DMS114 treated with DMSO at 0.1 percent for 48 hours (cell line): ENCODE results near the gene SLC2A9.
"Not testable (repeated sequence)": the region's sequence is repeated elsewhere in the genome, so short reads cannot be mapped to it uniquely, and the experiment has no call there.

ENCODE experiments used
- DNase-seq: peaks from one replicate; lab custom pipeline; 2025; ENCODE audit not compliant: unreplicated experiment; lab: John Stamatoyannopoulos, UW

The SLC2A9 gene

DNA sequence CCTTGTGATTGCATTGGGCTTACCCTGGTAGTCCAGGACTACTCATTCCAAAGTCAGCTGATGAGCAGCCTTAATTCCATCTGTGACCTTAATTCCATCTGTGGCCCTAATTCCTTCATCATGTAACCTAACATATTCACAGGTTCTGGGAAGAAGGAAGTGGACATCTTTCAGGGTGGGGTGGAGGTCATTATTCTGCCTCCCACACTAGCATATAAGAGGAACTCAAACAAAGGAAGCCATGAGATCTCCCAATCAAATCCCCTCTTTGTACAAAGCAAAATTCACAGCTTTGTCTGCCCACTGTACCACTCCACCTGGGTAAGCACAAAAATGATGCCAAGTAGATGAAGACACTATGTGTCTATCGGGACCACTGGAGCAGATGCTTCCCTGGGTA is 87.3 kb downstream of the SLC2A9 start:
- DNase-seq: no peak

DNA sequence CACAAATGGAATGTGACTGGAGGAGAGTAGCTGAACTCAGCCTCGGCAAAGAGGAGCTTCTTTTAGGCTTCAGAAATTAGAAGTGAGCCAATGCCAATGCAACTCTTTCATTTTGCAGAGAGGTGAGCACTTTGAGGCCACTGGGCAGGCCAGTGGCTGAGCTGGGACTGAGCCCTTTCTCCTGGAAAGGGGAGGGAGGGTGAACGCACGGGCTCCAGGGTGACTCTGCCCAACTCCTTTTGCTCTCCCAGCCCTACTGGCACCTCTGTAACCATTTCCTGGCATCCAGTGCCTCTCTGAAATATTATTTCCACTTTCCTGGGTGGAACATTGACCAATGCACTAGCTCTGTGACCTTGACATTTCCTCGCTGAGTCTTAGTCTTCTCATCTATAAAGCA is 88.1 kb downstream of the SLC2A9 start:
- DNase-seq: no peak

DNA sequence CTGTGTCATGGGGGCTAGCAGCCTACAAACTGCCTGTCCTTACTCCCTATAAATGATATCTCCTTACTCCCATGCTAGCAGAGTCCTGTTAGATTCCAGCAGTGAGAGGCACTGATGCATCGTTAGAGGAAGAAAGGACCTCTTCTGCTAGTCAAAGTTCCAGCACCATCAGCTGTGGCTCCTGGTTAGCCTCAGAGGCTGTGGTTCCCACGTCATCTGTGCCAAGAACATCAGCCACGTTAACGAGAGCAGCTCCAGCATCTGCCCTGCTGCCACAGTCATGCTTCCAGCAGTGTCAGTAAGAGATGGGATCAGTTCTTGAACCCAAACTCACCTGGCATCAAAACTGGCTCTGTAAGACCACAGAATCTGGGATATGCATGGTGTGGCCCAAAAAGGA is 88.5 kb downstream of the SLC2A9 start:
- DNase-seq: no peak

DNA sequence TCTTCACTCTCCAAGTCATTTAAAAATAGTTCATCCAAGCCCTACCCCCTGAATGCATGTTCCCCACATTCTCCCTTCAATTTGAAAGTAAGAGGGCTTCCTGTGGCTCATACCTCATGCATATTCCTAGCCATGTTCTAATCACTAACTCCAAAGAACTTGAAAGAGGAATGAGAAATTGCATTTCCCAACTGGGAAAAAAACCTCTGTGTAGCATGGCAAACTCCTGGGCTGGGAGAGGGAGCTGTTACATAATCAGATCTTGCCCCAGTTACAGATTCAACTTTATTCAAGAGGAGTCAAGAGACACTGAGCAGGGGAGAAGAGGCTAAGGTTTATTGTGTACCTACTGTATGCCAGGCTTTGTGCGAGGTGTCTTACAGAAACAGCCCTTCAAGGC is 90.2 kb downstream of the SLC2A9 start:
- DNase-seq: no peak

DNA sequence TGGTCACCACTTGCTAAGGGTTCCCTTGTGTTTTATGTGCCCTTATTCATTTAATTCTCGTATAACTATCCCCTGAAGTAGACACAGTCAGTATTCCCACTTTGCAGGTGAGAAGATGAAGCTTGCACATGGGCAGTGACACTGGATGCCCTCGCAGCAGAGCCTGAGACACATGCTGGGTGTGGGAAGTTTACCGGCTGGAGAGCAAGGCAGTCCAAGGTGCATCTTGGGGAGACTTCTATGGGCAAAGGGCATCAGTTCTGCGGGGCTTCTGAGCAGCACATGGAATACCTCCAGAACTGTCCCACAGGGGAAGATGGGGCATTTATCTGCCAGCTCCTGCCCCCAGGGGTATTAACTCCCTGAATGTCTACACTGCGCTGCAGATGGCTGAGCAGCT is 92.2 kb downstream of the SLC2A9 start:
- DNase-seq: no peak

DNA sequence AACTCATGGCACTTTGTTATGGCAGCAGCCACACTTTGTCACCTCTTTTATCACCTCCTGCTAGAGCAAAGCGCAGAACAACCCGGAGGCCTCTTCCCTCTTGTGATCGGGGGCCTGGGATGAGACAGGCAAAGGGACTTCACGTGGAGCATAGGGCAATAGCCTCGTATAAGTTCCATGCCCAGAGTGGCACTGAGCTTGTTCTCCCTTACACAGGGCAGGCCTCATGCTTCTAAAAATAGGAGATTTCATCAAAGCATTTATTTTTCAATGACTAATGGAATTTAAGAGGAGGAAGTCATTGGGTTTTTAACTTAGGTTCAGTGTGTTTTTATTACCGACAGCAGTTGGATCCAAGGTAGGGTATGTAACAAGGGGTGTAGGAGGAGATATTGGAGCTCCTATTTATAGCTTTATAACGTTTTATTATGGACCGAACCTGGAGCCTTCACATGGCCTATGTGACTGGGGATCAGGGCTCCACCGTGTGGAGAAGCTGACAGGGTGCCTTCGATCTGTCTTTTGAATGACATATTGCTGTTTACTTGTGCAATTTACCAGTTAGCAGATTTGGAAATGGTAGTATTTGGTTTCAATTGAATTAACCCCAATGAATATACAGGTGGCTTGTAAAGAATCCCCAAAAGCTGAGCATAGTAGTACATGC is 93.8 kb downstream of the SLC2A9 start:
- no peak for DNase-seq

DNA sequence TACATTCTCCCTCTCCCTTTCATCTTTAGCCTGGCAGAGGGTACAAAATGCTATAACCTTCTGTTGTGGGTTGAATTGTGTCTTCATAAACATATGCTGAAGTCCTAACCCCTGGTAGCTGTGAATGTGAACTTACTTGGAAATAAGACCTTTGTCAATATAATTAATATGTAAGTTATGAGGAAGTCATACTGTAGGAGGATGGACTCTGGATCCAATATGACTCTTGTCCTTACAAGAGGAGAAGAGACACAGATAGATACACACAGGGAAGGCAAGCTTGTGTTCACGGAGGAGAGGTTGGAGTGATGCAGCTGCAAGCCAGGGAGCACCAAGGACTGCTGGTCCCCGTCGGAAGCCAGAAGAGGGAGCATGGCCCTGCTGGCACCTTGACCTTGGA is 94.7 kb downstream of the SLC2A9 start:
- DNase-seq: no peak

DNA sequence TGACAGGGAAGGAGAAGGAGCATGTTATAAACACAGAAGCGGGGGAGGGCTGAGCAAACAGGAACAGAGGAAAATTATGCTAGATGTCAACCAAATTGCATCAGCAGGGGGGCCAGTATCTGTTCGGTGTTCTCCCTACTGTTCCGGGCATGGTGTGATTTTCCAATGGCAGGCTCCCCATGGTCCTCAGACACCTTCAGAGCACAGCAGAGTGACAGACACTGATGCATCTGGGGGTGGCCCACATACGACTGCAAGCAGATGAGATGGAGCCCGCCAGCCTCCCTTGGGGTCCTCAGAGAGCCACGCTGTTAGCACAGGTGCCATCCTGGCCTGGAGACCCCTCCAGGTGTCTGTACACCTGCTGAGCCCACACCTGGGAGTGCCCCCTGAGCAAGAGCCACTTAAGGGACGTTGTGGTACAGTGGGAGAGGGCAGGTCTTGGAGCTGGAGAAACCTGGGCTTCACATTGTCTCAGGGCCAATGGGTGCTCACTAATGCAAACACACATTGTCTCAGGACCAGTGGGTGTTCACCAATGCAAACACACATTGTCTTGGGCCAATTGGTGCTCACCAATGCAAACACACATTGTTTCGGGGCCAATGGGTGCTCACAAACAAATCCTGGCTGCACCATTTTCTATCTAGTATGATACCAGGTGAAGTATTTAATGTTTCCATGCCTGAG is 95.4 kb downstream of the SLC2A9 start:
- no peak for DNase-seq

DNA sequence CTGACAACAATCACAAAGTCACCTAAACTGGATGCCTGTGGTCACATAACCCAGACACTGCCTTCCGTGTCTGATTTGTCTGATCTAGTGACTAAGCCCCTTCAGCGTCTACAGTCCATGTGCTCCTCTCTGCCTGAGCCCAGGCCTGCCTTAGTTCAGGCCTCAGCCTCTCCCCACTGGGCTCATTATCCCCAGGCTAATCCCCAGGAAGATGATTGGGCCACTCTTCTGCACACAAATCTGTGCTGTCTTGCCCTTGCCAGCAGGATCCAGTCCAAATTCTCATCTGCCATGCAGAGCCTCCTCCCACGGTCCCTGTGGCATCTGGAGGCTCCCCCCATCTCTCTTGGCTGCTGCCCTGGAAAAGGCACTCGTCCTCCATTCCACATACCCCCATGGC is 96.5 kb downstream of the SLC2A9 start:
- DNase-seq: no peak

DNA sequence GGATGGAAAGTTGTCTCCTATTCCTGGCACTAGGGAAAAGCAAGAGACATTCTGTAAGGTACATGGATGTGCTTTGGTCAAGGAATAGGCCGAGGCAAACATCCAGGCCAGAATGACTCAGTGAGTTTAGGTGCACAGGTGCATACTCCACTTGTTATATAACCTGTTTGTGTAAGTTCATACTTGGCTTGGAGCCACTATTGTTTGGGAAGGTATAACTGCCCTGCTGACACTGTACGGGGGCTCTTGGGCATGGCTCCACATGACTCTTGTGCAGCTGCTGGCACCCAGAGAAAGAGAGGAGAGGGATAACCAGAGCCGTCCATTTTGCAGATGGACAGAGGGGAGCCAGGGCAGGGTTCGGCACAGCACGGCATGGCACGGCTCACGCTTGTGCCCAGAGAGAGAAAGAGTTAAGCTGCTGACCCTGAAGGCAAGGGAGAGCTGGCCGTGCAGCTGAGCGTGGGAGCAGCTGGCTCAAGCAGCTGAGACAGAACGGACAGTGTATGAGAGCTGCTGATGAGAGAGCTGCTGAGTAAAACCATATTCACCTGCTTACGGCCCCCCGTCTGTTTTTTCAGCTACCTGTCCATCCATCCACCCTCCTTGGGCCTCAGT is 98.0 kb downstream of the SLC2A9 start:
- no peak for DNase-seq

DNA sequence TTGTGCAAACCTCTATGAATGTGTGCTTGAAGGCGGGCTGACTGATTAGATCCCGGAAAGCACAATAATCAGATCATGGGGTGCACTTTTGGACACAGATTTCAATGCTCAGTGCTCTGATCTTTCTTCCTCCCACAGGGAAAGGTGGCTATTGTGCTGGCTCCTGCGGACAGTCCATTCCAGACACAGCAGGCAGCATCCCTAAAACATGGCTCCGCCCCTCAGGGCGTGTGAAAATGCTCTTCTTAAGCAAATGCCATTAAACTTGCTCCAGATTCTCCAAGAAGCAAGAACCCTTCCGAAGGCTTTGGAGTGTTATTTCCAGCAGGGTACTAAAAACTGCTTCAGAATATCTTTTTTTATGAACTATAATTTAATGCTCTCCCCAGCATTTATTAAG is 100.0 kb downstream of the SLC2A9 start:
- no peak for DNase-seq

DNA sequence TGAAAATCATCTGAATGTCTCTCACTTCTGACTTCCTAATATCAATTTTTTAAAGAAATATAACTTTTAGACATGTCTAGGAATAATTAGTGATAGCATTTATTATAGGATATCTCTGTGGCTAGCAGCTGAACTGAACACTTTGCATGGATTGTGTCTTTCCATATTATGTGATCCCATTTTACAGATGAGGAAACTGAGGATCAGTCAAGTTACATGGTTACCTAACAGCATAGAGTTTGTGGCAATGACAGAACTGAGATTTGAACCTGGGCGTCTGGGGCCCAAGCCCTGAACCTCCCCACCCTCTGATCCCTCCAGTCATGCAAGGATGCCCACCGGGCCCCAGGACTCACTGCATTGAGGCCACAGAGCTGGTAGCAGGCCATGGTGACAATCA is 101.3 kb downstream of the SLC2A9 start:
- no peak for DNase-seq

DNA sequence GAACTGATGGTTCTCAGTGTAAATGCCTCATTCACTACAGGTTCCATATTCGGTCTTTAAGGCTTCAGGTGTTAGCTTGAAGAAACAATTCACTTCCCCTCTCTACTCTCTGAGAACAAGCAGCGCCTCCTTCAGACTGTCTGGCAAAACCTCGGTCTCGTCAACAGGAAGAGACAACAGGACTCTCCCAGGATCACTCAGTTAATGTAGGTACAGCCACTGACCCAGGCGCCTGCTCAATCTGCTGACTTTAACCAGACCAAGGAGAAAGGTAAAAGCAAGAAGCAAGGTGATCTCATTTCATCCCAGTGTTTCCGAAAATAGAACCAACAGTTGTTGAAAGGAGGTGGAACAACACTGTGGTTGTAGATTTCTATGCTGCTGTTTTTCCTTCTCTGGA is 102.2 kb downstream of the SLC2A9 start:
- no peak for DNase-seq

DNA sequence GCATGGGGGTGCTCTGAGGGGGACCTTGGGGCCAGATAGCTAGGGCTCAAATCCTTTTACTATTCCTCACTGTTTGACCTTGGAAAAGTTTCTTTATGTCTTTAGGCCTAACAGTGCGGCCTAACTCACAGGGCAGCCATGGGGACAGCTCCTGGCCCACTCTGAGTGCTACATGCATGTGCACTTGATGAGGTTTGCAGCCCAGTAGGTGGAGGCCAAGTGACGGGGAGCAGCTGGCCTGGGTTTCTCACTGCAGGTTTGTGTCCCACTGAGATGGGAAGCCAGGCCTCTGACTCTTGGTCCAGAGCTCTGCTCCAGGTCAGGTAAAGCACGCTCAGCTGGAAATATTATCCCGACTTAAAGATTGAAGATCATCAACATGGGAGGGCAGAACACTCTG is 102.8 kb downstream of the SLC2A9 start:
- DNase-seq: no peak

DNA sequence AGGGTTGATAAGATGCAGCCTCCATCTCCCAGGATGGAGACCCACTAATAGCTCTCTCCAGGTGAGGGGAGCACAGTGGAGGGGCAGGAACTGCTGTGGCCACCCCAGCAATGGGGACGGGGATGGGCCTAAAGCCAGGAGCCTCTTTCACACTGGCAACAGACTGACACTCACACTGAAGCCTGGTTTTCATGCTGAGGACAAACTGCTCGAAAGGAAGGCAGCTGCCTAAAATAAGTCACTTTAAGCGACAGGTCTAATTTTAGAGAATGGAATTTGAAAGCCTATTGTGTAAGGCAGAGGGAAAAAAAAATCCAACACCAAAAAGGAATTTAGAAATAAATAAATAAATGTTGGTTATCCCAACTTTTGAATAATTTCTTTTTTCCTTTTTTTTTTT is 104.4 kb downstream of the SLC2A9 start:
- DNase-seq: no peak

DNA sequence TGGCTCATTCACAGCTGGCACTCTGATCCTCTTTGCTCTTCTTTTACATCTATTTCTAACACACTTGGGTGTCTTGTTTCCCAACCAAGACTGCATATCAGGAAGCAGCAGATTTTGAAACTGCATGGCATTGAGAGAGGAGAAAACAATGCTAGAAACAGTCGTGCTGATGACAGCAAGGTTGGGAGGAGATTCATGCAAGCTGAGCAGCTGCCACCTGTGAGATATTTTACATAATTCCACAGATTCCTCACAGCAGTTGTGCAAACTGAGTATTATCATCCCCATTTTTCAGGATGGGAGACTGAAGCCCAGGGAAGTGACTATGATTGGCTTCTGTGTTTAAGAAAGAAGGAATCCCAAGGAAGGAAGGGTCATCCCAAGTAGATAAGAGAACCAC is 105.0 kb downstream of the SLC2A9 start:
- no peak for DNase-seq

DNA sequence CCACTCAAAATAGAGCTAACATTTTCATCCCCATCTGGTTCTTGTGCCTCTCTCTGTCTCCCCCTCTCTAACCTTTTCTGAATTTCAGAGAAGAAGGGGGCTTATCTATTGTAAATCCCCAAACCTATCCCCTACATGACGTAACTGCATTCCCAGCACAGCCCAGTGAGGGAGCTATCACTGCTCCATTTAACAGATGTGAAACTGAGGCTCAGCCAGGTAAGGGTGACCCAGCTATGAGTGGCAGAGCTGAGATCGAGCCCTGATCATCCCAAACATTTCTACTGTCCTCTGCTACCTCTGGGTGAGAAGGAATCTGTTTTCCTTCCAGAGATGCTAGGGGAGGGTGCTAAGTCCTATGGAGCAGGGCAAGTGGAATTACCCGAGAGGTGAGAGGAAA is 107.5 kb downstream of the SLC2A9 start:
- no peak for DNase-seq

DNA sequence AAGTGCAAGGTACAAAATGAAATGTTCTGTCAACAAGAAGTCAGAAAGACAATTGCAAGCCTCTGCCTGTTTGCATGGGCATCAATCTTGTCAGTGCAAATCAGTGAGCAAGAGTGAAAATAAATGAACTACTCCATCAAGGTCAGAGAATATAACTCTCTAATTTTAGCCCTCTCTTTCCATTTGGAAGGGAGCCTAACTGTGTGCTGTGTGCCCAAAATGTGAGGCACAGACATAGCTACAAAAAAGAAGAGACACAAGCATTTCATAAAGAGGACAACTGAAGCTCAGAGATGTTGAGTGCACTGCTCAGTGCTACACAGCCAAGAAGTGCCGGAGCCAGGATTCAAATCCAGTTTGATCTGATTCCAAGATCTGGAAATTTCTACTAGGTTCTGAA is 114.3 kb downstream of the SLC2A9 start:
- DNase-seq: no peak

DNA sequence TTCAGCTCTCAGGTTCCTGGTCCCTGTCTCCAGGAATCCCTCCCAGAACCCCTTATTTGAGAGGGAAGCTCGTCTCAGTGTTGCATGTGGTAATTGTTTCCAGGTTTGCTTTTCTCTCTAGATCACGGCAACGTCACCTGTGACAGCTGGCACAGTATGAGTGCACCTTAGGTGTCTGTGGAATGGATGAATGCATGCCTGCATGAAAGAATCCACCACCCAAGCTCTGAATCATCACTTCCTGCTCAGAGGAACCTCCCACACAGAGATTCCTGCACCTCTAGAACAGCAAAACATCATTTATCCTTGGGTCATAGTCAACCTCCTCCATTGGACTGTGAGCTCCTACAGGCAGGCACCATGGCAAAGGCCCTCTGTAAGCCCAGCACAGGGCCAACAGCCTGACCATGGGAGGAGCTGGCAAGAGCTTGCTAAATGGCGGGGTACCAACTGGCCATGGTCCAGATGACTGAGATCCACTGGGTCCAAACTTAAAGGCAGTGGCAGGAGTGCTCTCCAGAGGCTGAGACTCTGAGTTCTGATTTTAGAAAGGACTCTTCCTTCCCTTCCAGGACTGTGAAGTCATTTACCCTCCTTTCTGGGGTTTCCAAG is 116.2 kb downstream of the SLC2A9 start:
- no peak for DNase-seq

DNA sequence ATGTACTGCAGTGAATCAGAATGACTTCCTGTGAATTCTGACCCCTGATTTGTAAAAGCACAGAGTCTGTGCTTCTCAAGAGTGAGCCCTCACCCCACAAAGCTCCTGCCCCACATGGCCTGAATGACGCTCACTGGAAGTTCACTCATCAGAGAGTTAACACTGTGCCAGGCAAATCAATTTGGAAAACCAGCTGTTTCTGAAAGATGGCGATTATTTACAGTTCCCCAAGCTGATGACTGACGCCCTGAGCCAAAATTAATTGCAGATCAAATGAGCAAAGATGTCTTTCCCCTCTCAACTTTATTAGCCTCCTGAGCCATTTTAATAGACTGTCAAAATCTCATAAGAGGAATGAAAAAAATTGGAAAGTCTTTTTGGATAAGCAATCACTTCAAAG is 118.0 kb downstream of the SLC2A9 start:
- no peak for DNase-seq

DNA sequence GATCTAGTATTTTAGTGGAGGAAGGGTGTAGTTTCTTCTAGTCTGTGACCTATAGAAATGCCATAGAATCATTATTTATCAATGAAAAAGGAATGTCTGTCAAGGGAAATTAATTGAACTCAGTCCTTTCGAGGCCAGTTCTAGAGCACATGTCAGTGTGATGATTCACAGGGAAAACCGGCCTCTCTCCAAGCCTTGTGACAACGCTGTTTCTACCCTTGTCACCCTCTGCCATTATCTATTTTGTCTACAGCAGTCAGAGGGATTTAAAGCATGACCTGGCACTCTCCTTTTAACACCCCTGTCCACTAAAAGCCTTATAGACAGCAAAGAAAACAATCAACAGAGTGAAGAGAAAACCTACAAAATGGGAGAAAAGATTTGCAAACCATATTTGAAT is 120.0 kb downstream of the SLC2A9 start:
- no peak for DNase-seq

DNA sequence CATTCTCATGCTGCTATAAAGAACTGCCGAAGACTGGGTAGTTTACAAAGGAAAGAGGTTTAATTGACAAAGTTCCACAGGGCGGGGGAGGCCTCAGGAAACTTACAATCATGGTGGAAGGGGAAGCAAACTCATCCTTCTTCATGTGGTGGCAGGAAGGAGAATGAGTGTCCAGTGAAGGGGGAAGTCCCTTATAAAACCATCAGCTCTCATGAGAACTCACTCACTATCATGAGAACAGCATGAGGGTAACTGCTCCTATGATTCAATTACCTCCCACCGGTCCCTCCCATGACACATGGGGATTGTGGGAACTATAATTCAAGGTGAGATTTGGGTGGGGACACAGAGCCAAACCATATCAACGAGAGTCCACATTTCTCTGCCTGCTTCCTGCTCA is 120.7 kb downstream of the SLC2A9 start:
- not testable (repeated sequence) for DNase-seq
